Activated CD8-positive, alpha-beta memory T cell treated with anti-CD3 and anti-CD28 coated beads for 4 hours (primary cell): ENCODE measurements around the gene EXOC6B.
"Not testable (repeated sequence)": the region's sequence is repeated elsewhere in the genome, so short reads cannot be mapped to it uniquely, and the experiment has no call there.

Source experiments
- DNase-seq, 2 donors: peaks; one replicate each; pipeline ENCODE4 v3.0.0-alpha.2; 2020; ENCODE audit warnings: low read depth in 2 of 2

Gene EXOC6B

DNA sequence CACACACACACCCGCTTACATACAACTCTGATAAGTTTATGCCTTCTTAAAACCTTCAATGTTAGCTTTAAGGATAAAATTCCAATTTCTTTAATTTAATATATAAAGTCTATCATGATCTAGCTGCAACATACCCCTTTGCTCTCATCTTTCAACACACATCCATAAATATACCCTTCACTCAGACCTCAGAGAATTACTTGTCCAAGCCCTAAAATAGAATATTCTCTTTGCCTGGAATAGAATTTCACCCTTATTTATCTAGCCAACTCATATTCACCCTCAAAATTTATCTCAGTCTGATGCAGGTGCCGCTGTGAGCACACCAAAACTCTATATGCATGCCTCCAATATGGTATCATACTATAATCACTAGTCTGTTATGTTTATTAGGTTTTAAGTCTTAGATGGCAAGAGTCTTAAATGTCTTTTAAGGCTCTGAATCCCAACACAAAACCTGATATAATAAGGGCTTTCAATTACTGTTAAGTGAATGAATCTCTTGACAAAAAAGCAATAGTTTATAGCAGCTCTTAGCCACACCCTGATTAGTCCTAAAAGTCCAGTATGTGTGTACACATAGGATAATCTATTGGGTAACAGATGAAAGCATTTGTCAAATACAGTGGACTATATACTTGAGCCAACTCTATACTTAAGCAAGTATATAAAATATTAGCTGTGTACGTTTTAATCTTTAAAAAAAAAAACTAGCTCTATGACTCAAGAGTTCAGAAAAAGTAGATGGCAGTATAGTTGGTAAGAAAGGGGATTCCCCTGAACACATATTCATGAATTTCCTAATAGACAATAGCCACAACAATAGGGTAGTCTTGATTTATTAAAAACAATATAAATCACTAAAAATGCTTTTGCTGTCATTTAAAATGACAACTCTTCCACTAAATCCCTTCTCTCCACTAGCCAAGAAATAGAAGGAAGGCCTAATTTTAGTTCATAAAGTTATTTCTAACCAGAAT lies 144.5 kb downstream of the EXOC6B start:
- no peak for DNase-seq

- DNase-seq = no peak
Observed at GRCh38 chr2:72678024-72678423, 147.8 kb downstream of the EXOC6B start.

- DNase-seq = no peak
Observed at GRCh38 chr2:72676341-72677025, 149.3 kb downstream of the EXOC6B start.

GRCh38 chr2:72674982-72675915 lies 150.6 kb downstream of the EXOC6B start:
- DNase-seq = no peak

DNA sequence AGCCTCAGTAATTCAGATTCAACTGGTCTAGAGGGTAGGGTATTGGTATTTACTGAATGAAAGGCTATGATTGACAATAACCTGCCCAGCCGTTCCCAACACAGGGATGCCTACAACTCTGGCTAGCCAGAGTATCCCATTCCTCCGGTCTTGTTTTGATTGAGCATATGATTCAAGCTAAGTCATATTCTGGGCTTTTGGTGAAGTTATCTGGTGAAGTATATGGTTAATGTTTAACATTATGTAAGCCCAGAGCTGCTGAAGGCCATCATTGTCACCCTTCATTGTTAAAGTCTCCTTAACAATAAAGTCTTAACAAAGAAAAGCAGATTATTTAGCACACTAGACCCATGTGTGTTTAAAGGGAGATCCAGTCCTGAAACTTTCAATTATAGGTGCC lies 152.6 kb downstream of the EXOC6B start:
- DNase-seq = no peak

- no peak for DNase-seq
Observed at GRCh38 chr2:72669121-72669520, 156.7 kb downstream of the EXOC6B start.

DNA sequence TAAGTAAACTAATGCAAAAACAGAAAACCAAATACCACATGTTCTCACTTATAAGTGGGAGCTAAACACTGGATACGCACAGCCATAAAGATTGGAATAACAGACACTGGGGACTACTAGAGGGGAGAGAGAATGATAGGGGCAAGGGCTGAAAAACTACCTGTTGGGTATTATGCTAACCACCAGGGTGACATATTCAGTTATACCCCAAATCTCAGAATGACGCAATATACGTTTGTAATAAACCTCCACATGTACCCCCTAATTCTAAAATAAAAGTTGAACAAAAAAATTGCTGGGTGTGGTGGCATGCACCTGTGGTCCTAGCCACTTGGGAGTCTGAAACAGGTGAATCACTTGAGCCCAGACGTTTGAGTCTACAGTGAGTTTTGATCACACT lies 157.2 kb downstream of the EXOC6B start:
- DNase-seq = no peak

DNA sequence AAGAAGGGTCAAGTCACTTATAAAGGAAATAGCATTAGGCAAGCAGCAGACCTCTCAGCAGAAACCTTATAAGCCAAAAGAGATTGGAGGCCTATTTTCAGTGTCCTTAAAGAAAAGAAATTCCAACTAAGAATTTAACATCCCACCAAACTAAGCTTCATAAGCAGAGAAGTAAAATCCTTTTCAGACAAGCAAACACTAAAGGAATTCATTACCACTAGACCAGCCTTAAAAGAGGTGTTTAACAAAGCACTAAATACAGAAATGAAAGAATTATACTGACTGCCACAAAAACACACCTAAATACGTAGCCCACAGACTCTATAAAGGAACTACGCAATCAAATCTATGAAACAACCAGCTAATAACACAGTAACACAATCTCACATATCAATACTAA lies 160.4 kb downstream of the EXOC6B start:
- DNase-seq = no peak

DNA sequence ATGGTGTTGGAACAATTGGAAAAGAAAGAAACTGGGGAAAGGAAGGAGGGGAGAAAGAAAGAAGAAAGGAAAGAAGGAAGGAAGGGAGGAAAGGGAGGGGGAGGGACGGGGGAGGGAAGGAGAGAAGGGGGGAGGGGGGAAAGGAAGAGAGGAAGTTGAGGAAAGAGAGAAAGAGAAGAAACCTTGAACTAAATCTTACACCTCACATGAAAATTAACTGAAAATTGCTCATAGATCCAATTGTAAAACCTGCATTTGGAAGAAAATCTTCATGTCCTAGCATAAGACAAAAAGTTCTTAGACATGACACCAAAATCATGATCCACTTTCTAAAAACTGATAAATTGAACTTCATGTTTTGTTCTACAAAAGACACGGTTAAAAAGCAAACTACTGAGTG lies 163.8 kb downstream of the EXOC6B start:
- no peak for DNase-seq

GRCh38 chr2:72649810-72650209 lies 176.0 kb downstream of the EXOC6B start:
- DNase-seq = no peak

GRCh38 chr2:72641221-72641620 lies 184.6 kb downstream of the EXOC6B start:
- not testable (repeated sequence) for DNase-seq

DNA sequence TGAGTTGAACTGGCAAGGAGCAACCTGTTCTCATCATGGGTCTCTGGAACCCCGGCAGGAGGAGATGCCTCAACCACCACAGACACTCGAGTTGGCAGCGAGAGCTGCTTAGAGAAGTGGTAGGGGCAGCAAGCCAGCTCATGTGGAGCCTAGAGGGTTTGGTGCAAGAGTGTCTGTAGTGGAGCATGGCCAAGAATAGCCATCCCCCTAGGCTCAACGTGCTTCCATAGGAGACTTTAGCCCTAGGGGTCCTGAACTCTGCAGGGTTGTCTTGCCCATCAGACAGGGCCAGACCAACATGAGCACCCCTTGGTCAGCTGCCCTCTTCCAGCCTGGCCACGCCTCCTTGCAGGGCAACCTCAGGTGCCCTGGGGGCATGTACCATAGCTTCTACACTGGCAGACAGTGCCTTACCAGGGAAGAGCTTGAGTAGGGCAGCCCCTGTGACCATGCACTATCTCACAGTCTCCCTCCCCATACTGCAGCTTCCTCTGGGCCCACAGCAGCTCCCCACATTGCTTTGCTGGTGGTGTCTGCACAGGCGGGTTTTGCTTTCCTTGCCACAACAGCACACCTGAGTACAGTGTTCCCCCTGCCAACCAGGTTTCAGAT lies 187.1 kb downstream of the EXOC6B start:
- no peak for DNase-seq

DNA sequence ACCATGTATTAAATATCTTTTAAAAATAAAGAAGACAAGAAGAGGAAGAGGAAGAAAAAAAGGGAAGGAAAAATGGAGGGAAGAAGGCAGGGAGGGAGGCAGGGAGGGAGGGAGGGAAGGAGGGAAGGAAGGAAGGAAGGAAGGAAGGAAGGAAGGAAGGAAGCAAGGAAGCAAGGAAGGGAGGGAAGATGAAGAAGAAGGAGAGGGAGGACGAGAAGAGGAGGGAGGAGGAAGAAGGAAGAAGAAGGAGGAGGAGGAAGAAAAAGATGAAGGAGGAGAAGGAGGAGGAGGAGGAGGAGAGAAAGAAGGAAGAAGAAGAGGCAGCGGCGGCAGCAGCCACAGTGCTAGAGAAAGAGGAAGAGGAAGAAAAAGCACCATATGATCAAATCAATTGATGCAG lies 189.6 kb downstream of the EXOC6B start:
- DNase-seq = no peak

- no peak for DNase-seq
Observed at GRCh38 chr2:72630767-72631166, 195.1 kb downstream of the EXOC6B start.

- DNase-seq = no peak
Observed at GRCh38 chr2:72629062-72629461, 196.8 kb downstream of the EXOC6B start.

GRCh38 chr2:72627083-72627482 lies 198.8 kb downstream of the EXOC6B start:
- DNase-seq = no peak

DNA sequence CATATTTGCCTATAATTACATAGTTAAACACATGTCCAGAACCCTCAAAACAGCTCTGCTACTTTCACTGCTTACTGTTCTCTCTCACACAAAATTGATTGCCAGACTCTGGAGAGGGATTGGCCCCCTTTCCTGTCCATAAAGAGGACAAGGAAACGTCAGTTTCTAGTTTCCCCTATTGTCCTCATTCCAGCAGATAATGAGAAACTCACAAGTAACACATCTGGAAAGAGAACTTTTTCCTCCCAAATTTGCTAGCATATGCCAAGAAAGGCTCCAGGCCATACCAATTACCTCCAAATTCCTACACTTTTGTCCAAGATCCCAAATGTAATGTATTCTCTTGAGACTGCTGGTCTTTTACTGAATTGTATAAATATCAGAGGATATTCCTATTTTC lies 200.5 kb downstream of the EXOC6B start:
- no peak for DNase-seq

DNA sequence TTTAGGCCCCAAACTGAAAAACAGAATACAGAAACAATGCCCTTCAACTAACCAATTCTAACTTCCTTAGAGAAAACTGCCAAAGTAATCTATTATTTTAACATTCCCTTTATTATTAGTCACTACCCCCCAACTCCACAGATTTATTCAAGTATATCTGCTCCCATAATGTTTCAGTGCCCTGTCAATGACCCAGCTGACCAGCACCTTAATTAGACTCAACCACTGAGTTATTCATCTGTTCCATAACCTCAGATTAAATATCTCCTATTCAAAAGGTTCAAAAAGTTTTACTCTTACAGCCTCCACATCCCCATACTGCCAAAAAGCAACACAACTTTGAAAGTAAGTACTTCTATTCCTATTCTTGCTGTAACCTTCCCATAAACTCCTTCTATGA lies 202.4 kb downstream of the EXOC6B start:
- no peak for DNase-seq

DNA sequence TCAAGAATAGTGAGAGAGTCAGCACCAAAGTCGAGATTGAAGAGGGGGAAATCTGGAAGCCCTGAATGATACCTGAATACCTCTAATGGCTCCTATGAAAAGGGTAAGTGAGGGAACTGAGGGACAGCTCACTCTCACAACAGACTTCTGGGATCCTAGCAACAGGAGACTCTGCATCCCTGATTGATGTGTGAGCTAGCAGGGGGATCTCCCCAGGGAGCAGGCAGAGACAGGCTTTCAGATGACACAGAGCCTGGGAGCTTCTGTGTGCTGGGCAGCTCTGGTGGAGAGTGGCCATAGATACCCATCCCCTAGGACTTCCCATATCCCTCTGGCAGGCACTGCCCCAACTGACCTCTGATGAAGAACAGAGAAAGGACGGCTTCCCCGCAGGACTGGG lies 206.2 kb downstream of the EXOC6B start:
- DNase-seq = no peak

DNA sequence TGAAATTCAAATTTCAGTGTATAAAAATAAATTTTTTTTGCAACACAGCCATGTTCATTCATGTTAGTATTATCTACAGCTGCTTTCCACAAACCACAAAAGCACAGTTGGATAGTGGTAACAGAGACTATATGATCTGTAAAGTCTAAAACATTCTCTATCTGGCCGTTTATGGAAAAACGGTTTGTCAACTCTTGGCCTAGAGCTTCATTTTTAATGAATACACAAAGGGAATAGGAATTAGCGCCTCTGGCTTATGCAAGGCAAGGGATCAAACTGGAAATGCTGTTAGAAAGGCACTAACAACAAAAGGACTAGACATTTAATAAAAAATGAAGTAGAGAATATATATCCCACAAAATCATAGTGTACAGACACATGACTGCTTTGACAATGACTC lies 211.9 kb downstream of the EXOC6B start:
- no peak for DNase-seq

- DNase-seq = no peak
Observed at GRCh38 chr2:72612614-72613160, 213.1 kb downstream of the EXOC6B start.
